Neural cell (in vitro differentiated cells): Measurements from ENCODE around the gene NSUN6. TPM values are rescaled to one million over a fixed set of nuclear protein-coding genes. Genes with fewer than 3 reads are reported as not detected.

Experiments
- H2AFZ ChIP-seq: fragments of 200-600, 300-800 bp; sonication (generic), shearing (Covaris generic); 2 replicates; pipeline ENCODE4 v1.6.0; 2014; ENCODE audit warnings: low read depth, mild to moderate bottlenecking, antibody characterized with exemption, low read length, moderate library complexity
- H3F3A ChIP-seq: fragments of 200-600 bp; shearing (Covaris generic); 2 replicates; pipeline ENCODE4 v1.6.1; 2016; ENCODE audit warnings: mild to moderate bottlenecking, moderate library complexity, mixed read lengths, antibody characterized with exemption, low read length; ENCODE audit not compliant: insufficient read depth, poor library complexity, severe bottlenecking
- H3K27ac ChIP-seq: fragments of 200-600, 300-800 bp; sonication (generic), shearing (Covaris generic); 2 replicates; pipeline ENCODE4 v1.5.1; 2014; ENCODE audit warnings: mild to moderate bottlenecking, low read length, moderate library complexity
- H3K27me3 ChIP-seq: fragments of 300-800, 200-600 bp; sonication (generic), shearing (Covaris generic); 2 replicates; pipeline ENCODE4 v1.6.0; 2014; ENCODE audit warnings: mild to moderate bottlenecking, low read depth, low read length, moderate library complexity; ENCODE audit not compliant: insufficient read depth
- H3K36me3 ChIP-seq: fragments of 300-800, 200-600 bp; sonication (generic), shearing (Covaris generic); 2 replicates; pipeline ENCODE4 v1.5.1; 2014; ENCODE audit warnings: mild to moderate bottlenecking, antibody characterized with exemption, low read length, moderate library complexity; ENCODE audit not compliant: insufficient read depth
- H3K4me2 ChIP-seq: fragments of 300-800, 200-600 bp; sonication (generic), shearing (Covaris generic); 2 replicates; pipeline ENCODE4 v1.6.0; 2014; ENCODE audit warnings: mild to moderate bottlenecking, low read length
- H3K4me3 ChIP-seq: fragments of 300-800, 200-600 bp; sonication (generic), shearing (Covaris generic); 2 replicates; pipeline ENCODE4 v1.5.1; 2014; ENCODE audit warnings: mild to moderate bottlenecking, low read length, moderate library complexity
- H3K79me2 ChIP-seq: fragments of 200-600 bp; shearing (Covaris generic); replicated peaks from 2 replicates; pipeline ENCODE4 v1.6.0; 2014; ENCODE audit warnings: mild to moderate bottlenecking, low read length, moderate library complexity; ENCODE audit not compliant: insufficient read depth
- H3K9ac ChIP-seq: fragments of 300-800, 200-600 bp; sonication (generic), shearing (Covaris generic); 2 replicates; pipeline ENCODE4 v1.6.1; 2016; ENCODE audit warnings: mild to moderate bottlenecking, low read length, mixed read lengths
- H3K9me2 ChIP-seq: fragments of 200-600 bp; shearing (Covaris generic); 2 replicates; pipeline ENCODE4 v1.6.1; 2016; ENCODE audit warnings: mild to moderate bottlenecking, low read length, mixed read lengths; ENCODE audit not compliant: insufficient read depth
- H3K9me3 ChIP-seq: fragments of 200-600, 300-800 bp; sonication (generic), shearing (Covaris generic); 2 replicates; pipeline ENCODE4 v1.6.1; 2016; ENCODE audit warnings: mild to moderate bottlenecking, mixed run types, low read length, moderate library complexity, mixed read lengths
- H4K20me1 ChIP-seq: fragments of 200-600 bp; shearing (Covaris generic); 2 replicates; pipeline ENCODE4 v1.6.1; 2016; ENCODE audit warnings: mild to moderate bottlenecking, mixed run types; ENCODE audit not compliant: insufficient read depth
- CTCF ChIP-seq: fragments of 450-650 bp; IDR thresholded peaks from 2 replicates; pipeline ENCODE4 v1.5.1; 2014; ENCODE audit warnings: antibody characterized with exemption, mild to moderate bottlenecking, moderate library complexity; ENCODE audit not compliant: poor library complexity, severe bottlenecking
- EP300 ChIP-seq: fragments of 450-650 bp; conservative IDR thresholded peaks from 2 replicates; pipeline ENCODE4 v1.6.1; 2014; ENCODE audit warnings: antibody characterized with exemption, mild to moderate bottlenecking, moderate library complexity; ENCODE audit not compliant: poor library complexity, severe bottlenecking
- EZH2 ChIP-seq: fragments of 200-600, 300-800 bp; shearing (Covaris generic), sonication (generic); IDR thresholded peaks from 2 replicates; pipeline ENCODE4 v1.6.1; 2014; ENCODE audit warnings: antibody characterized with exemption, low read length, borderline replicate concordance, mild to moderate bottlenecking; ENCODE audit not compliant: insufficient read depth, poor library complexity, severe bottlenecking
- MXI1 ChIP-seq: fragments of 450-650 bp; conservative IDR thresholded peaks from 2 replicates; pipeline ENCODE4 v1.6.1; 2014; ENCODE audit warnings: antibody characterized with exemption, mild to moderate bottlenecking; ENCODE audit not compliant: poor library complexity, severe bottlenecking
- POLR2AphosphoS5 ChIP-seq: IDR thresholded peaks from 2 replicates; pipeline ENCODE4 v1.6.1; 2012
- RAD21 ChIP-seq: fragments of 450-650 bp; conservative IDR thresholded peaks from 2 replicates; pipeline ENCODE4 v1.6.1; 2014; ENCODE audit warnings: antibody characterized with exemption, mild to moderate bottlenecking, moderate library complexity
- REST ChIP-seq: IDR thresholded peaks from 2 replicates; pipeline ENCODE4 v1.6.1; 2012; ENCODE audit warnings: borderline replicate concordance
- SMC3 ChIP-seq: fragments of 450-650 bp; conservative IDR thresholded peaks from 2 replicates; pipeline ENCODE4 v1.6.1; 2014; ENCODE audit warnings: antibody characterized with exemption, mild to moderate bottlenecking, moderate library complexity; ENCODE audit not compliant: poor library complexity
- TAF1 ChIP-seq: IDR thresholded peaks from 2 replicates; pipeline ENCODE4 v1.6.1; 2012; ENCODE audit warnings: low read depth
- polyA plus RNA-seq: library from polyadenylated mRNA; depleted of rRNA; stranded (reverse); fragments of >200 nt; gene quantifications from 2 replicates; pipeline ENCODE4 v1.2.3, GENCODE V29; 2014

The NSUN6 gene
- polyA plus RNA-seq, 1 donor from 2014 or later = 74.6 TPM

DNA sequence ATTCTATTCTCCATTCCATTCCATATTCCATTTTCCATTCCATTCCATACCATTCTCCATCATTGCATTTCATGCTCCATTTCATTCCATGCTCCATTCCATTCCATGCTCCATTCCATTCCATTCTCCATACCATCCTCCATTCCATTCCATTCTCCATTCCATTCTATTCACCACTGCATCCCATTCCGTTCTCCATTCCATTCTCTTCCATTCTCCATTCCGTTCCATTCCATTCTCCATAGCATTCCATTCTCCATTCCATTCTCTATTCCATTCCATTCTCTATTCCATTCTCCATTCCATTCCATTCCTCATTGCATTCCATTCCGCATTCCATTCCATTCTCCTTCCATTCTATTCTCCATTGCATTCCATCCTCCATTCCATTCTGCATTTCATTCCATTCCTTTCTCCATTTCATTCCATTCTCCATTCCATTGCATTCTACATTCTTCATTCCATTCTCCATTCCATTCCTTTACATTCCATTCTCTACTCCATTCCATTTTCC, 84.0 kb downstream of the NSUN6 start:
- Histone ChIP-seq H3K79me2 (no peaks in the 10 kb centered on the region), H3K4me3 (no peak overlapping the region), H3K36me3 (no peaks in the 10 kb centered on the region), H3K9ac (no peak overlapping the region), H3F3A (no peaks in the 10 kb centered on the region), H3K27ac (no peak overlapping the region), H3K9me3 (peaks cover 3% of the 10 kb centered on the region), H2AFZ (no peak overlapping the region), H3K27me3 (no peaks in the 10 kb centered on the region), H3K9me2 (no peaks in the 10 kb centered on the region), H3K4me2 (no peak overlapping the region), H4K20me1 (no peaks in the 10 kb centered on the region)
- TF ChIP-seq SMC3 = no peak
- no peak for TF ChIP-seq REST
- no peak for TF ChIP-seq RAD21
- no peak for TF ChIP-seq TAF1
- no peak for TF ChIP-seq POLR2AphosphoS5
- no peak for TF ChIP-seq MXI1
- no peak for TF ChIP-seq EZH2
- TF ChIP-seq EP300 = no peak

- Histone ChIP-seq H3K4me2 (no peak overlapping the region), H3K27me3 (no peaks in the 10 kb centered on the region)
Measured at GRCh38 chr10:18566177-18566576, 85.2 kb downstream of the NSUN6 start.

More at GRCh38 chr10:18566177-18566576, 85.2 kb downstream of the NSUN6 start:
- Histone ChIP-seq H3K27ac (no peak overlapping the region), H2AFZ (no peak overlapping the region), H3F3A (no peaks in the 10 kb centered on the region), H3K36me3 (no peaks in the 10 kb centered on the region), H3K4me3 (no peak overlapping the region), H3K9ac (no peak overlapping the region), H3K9me2 (no peaks in the 10 kb centered on the region), H3K9me3 (peaks cover 3% of the 10 kb centered on the region), H3K79me2 (no peaks in the 10 kb centered on the region), H4K20me1 (no peaks in the 10 kb centered on the region)
- TF ChIP-seq REST = no peak
- TF ChIP-seq EZH2 = no peak
- TF ChIP-seq EP300 = no peak
- no peak for TF ChIP-seq TAF1
- no peak for TF ChIP-seq RAD21
- TF ChIP-seq SMC3 = no peak
- no peak for TF ChIP-seq CTCF
- TF ChIP-seq MXI1 = no peak
- TF ChIP-seq POLR2AphosphoS5 = no peak
